Measurements from ENCODE around the gene SPC25. TPM values are rescaled to one million over a fixed set of nuclear protein-coding genes. Genes with fewer than 3 reads are reported as not detected.

The SPC25 gene
- total and polyA plus RNA-seq, 9 of the 15 experiments (the other 6 are each of a cell fraction or from before 2014, with no cell fraction given): 44.8 to 100 (median 75.0) TPM

DNA sequence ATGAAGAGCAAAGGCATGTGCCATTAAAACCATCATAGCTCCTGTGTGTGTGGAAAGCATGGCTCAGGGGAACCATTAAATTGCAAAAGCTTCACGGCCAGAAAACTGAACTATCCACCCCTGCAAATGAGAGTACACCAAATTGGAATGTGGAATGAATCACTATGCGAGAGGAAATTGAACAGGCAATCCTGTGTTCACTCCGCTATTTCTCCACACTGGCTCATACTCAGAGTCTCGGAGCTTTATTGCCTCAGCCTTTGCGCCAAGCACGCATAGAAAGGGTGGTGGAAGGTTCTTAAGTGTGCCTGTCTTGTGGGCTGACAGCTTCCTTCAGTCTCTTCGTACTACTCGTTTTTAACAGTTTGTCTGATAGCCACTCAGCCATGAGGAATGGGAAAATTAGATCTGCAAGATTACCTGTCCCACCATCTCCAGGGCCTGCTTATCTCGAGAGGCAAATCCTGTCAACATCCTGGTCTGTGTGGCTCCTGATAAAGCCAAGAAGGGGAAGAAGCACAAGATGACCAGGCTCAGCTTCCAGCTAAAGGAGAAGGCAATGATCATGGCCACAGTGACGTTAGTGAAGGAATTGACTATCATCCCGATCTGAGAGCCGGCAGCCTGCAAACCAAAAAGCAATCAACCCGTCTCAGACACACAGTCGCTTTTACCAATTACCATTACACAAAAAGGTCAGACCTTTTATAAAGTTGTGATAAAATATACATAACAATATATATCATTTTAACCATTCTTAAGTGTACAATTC lies 45.8 kb upstream of the SPC25 start (continued):
- TF ChIP-seq LCOR (CRISPR knock-in tag; IDR thresholded peaks at IDR 0.05) (peak; percentile 95), MAZ (CRISPR knock-in tag; conservative IDR thresholded peaks at IDR 0.05 in 1 of 2, IDR thresholded peaks at IDR 0.05 in 1 of 2) (peak; percentile 75 to 88), TAF9B (IDR thresholded peaks at IDR 0.05; ENCODE audit: partially characterized antibody) (peak; percentile 39), YY1 (IDR thresholded peaks at IDR 0.05; ENCODE audit: borderline replicate concordance in 1 of 3, control insufficient read depth in 1 of 3, extremely low read depth in 1 of 3, insufficient read depth in 3 of 3, insufficient read length in 1 of 3, insufficient replicate concordance in 2 of 3, low read depth in 1 of 3, low read length in 2 of 3) (peak in 2 of 3 experiments; percentile 12 to 70), TAF1 (IDR thresholded peaks at IDR 0.05; ENCODE audit: control insufficient read depth, extremely low read depth, insufficient read depth, low read length, severe bottlenecking) (peak; percentile 44), EZH2 (IDR thresholded peaks at IDR 0.05; ENCODE audit: borderline replicate concordance, low read depth, low read length) (peak; percentile 97; the same call in 1 of the 2 replicates), ZC3H11A (IDR thresholded peaks at IDR 0.05; ENCODE audit: low read depth, low read length) (peak; percentile 94), HNRNPH1 (optimal IDR thresholded peaks at IDR 0.05; ENCODE audit: low read depth, low read length) (no peak), XRCC5 (IDR thresholded peaks at IDR 0.05; ENCODE audit: low read depth, low read length) (0 out of 2 replicates have a peak, but pooled peaks have one; percentile 61), RFX1 (IDR thresholded peaks at IDR 0.05) (no peak), ZNF134 (CRISPR knock-in tag; conservative IDR thresholded peaks at IDR 0.05) (peak; percentile 67; the same call in 1 of the 2 replicates)
- TF ChIP-seq, protein P1, sequence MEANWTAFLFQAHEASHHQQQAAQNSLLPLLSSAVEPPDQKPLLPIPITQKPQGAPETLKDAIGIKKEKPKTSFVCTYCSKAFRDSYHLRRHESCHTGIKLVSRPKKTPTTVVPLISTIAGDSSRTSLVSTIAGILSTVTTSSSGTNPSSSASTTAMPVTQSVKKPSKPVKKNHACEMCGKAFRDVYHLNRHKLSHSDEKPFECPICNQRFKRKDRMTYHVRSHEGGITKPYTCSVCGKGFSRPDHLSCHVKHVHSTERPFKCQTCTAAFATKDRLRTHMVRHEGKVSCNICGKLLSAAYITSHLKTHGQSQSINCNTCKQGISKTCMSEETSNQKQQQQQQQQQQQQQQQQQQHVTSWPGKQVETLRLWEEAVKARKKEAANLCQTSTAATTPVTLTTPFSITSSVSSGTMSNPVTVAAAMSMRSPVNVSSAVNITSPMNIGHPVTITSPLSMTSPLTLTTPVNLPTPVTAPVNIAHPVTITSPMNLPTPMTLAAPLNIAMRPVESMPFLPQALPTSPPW (CRISPR knock-in tag; IDR thresholded peaks at IDR 0.05): peak; percentile 56
- TF ChIP-seq, protein P2, sequence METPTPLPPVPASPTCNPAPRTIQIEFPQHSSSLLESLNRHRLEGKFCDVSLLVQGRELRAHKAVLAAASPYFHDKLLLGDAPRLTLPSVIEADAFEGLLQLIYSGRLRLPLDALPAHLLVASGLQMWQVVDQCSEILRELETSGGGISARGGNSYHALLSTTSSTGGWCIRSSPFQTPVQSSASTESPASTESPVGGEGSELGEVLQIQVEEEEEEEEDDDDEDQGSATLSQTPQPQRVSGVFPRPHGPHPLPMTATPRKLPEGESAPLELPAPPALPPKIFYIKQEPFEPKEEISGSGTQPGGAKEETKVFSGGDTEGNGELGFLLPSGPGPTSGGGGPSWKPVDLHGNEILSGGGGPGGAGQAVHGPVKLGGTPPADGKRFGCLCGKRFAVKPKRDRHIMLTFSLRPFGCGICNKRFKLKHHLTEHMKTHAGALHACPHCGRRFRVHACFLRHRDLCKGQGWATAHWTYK (CRISPR knock-in tag; IDR thresholded peaks at IDR 0.05): peak; percentile 87; the same call in 1 of the 2 replicates
- TF ChIP-seq, protein P3, sequence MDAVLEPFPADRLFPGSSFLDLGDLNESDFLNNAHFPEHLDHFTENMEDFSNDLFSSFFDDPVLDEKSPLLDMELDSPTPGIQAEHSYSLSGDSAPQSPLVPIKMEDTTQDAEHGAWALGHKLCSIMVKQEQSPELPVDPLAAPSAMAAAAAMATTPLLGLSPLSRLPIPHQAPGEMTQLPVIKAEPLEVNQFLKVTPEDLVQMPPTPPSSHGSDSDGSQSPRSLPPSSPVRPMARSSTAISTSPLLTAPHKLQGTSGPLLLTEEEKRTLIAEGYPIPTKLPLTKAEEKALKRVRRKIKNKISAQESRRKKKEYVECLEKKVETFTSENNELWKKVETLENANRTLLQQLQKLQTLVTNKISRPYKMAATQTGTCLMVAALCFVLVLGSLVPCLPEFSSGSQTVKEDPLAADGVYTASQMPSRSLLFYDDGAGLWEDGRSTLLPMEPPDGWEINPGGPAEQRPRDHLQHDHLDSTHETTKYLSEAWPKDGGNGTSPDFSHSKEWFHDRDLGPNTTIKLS (IDR thresholded peaks at IDR 0.05; ENCODE audit: borderline replicate concordance, low read depth): peak; percentile 54; the same call in 1 of the 2 replicates
- TF ChIP-seq, protein P4, sequence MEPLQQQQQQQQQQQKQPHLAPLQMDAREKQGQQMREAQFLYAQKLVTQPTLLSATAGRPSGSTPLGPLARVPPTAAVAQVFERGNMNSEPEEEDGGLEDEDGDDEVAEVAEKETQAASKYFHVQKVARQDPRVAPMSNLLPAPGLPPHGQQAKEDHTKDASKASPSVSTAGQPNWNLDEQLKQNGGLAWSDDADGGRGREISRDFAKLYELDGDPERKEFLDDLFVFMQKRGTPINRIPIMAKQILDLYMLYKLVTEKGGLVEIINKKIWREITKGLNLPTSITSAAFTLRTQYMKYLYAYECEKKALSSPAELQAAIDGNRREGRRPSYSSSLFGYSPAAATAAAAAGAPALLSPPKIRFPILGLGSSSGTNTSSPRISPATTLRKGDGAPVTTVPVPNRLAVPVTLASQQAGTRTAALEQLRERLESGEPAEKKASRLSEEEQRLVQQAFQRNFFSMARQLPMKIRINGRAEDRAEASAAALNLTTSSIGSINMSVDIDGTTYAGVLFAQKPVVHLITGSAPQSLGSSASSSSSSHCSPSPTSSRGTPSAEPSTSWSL (CRISPR knock-in tag; IDR thresholded peaks at IDR 0.05; ENCODE audit: borderline replicate concordance): no peak
- TF ChIP-seq, protein P5, sequence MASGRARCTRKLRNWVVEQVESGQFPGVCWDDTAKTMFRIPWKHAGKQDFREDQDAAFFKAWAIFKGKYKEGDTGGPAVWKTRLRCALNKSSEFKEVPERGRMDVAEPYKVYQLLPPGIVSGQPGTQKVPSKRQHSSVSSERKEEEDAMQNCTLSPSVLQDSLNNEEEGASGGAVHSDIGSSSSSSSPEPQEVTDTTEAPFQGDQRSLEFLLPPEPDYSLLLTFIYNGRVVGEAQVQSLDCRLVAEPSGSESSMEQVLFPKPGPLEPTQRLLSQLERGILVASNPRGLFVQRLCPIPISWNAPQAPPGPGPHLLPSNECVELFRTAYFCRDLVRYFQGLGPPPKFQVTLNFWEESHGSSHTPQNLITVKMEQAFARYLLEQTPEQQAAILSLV (tag; IDR thresholded peaks at IDR 0.05): peak; percentile 77; the same call in 1 of the 2 replicates
- TF ChIP-seq, protein P6, sequence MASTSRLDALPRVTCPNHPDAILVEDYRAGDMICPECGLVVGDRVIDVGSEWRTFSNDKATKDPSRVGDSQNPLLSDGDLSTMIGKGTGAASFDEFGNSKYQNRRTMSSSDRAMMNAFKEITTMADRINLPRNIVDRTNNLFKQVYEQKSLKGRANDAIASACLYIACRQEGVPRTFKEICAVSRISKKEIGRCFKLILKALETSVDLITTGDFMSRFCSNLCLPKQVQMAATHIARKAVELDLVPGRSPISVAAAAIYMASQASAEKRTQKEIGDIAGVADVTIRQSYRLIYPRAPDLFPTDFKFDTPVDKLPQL (IDR thresholded peaks at IDR 0.05; ENCODE audit: extremely low read depth, insufficient read length): no peak

Data from K562 (cell line).